ENCODE results near the gene CDC20. TPM values are rescaled to one million over a fixed set of nuclear protein-coding genes. Genes with fewer than 3 reads are reported as not detected.

CDC20 gene
- total and polyA plus RNA-seq, 3 experiments from 2014 or later: 0.37 to 129 (median 118) TPM

- ChIA-PET CTCF (no interaction called here), POLR2A (no interaction called here)
- no peak overlapping the region for H3K4me3 ChIP-seq (ENCODE audit: low read length)
- Mint-ChIP-seq H3K27ac (no peak overlapping the region), H3K36me3 (no peaks in the 10 kb centered on the region), H3K4me1 (no peaks in the 10 kb centered on the region), H3K27me3 (no peaks in the 10 kb centered on the region), H3K9me3 (no peaks in the 10 kb centered on the region), H3K4me3 (no peak overlapping the region)
- H3K27ac ChIP-seq (ENCODE audit: low read depth, low read length): no peak overlapping the region
- no peaks in the 10 kb centered on the region for H3K36me3 ChIP-seq (ENCODE audit: insufficient read depth, low read length)
- no peaks in the 10 kb centered on the region for H3K4me1 ChIP-seq (ENCODE audit: insufficient read depth, low read length)
- no peaks in the 10 kb centered on the region for H3K9me3 ChIP-seq (ENCODE audit: low read length)
- no peaks in the 10 kb centered on the region for H3K27me3 ChIP-seq (ENCODE audit: insufficient read depth, low read length, poor library complexity, severe bottlenecking)
- no peak for DNase-seq
Observed at GRCh38 chr1:43315481-43315880, 43.3 kb upstream of the CDC20 start.

GRCh38 chr1:43315963-43316737, 42.6 kb upstream of the CDC20 start:
- CTCF ChIA-PET: no interaction called here
- H3K27ac ChIP-seq (ENCODE audit: low read depth, low read length): no peak overlapping the region
- H3K27me3 ChIP-seq (ENCODE audit: insufficient read depth, low read length, poor library complexity, severe bottlenecking): no peaks in the 10 kb centered on the region
- POLR2A ChIA-PET: no interaction called here
- Mint-ChIP-seq H3K4me1 (no peaks in the 10 kb centered on the region), H3K27ac (no peak overlapping the region), H3K36me3 (no peaks in the 10 kb centered on the region), H3K27me3 (no peaks in the 10 kb centered on the region), H3K4me3 (no peak overlapping the region), H3K9me3 (no peaks in the 10 kb centered on the region)
- no peak for DNase-seq
- no peaks in the 10 kb centered on the region for H3K36me3 ChIP-seq (ENCODE audit: insufficient read depth, low read length)
- H3K4me3 ChIP-seq (ENCODE audit: low read length): no peak overlapping the region
- H3K4me1 ChIP-seq (ENCODE audit: insufficient read depth, low read length): no peaks in the 10 kb centered on the region
- H3K9me3 ChIP-seq (ENCODE audit: low read length): no peaks in the 10 kb centered on the region

GRCh38 chr1:43316738-43317520, 41.9 kb upstream of the CDC20 start:
- CTCF ChIA-PET: no interaction called here
- POLR2A ChIA-PET: no interaction called here
- H3K4me3 Mint-ChIP-seq: no peak overlapping the region

GRCh38 chr1:43317817-43318471, 40.8 kb upstream of the CDC20 start:
- Histone ChIP-seq H3K36me3 (ENCODE audit: insufficient read depth, low read length) (no peaks in the 10 kb centered on the region), H3K4me3 (ENCODE audit: low read length) (no peak overlapping the region), H3K9me3 (ENCODE audit: low read length) (no peaks in the 10 kb centered on the region), H3K27me3 (ENCODE audit: insufficient read depth, low read length, poor library complexity, severe bottlenecking) (no peaks in the 10 kb centered on the region), H3K27ac (ENCODE audit: low read depth, low read length) (no peak overlapping the region), H3K4me1 (ENCODE audit: insufficient read depth, low read length) (no peaks in the 10 kb centered on the region)
- DNase-seq: no peak
- Mint-ChIP-seq H3K4me3 (no peak overlapping the region), H3K9me3 (no peaks in the 10 kb centered on the region), H3K36me3 (no peaks in the 10 kb centered on the region), H3K27me3 (no peaks in the 10 kb centered on the region), H3K27ac (no peak overlapping the region), H3K4me1 (no peaks in the 10 kb centered on the region)
- CTCF ChIA-PET: no interaction called here
- POLR2A ChIA-PET: no interaction called here

More at GRCh38 chr1:43316738-43317520, 41.9 kb upstream of the CDC20 start:
- Histone ChIP-seq H3K36me3 (ENCODE audit: insufficient read depth, low read length) (no peaks in the 10 kb centered on the region), H3K4me3 (ENCODE audit: low read length) (no peak overlapping the region), H3K27ac (ENCODE audit: low read depth, low read length) (no peak overlapping the region), H3K9me3 (ENCODE audit: low read length) (no peaks in the 10 kb centered on the region), H3K27me3 (ENCODE audit: insufficient read depth, low read length, poor library complexity, severe bottlenecking) (no peaks in the 10 kb centered on the region), H3K4me1 (ENCODE audit: insufficient read depth, low read length) (no peaks in the 10 kb centered on the region)
- DNase-seq: no peak
- Mint-ChIP-seq H3K9me3 (no peaks in the 10 kb centered on the region), H3K36me3 (no peaks in the 10 kb centered on the region), H3K4me1 (no peaks in the 10 kb centered on the region), H3K27me3 (no peaks in the 10 kb centered on the region), H3K27ac (no peak overlapping the region)

- Histone ChIP-seq H3K36me3 (ENCODE audit: insufficient read depth, low read length) (no peaks in the 10 kb centered on the region), H3K27me3 (ENCODE audit: insufficient read depth, low read length, poor library complexity, severe bottlenecking) (no peaks in the 10 kb centered on the region), H3K4me1 (ENCODE audit: insufficient read depth, low read length) (no peaks in the 10 kb centered on the region), H3K27ac (ENCODE audit: low read depth, low read length) (no peak overlapping the region), H3K9me3 (ENCODE audit: low read length) (no peaks in the 10 kb centered on the region), H3K4me3 (ENCODE audit: low read length) (no peak overlapping the region)
- CTCF ChIA-PET: no interaction called here
- H3K9me3 Mint-ChIP-seq: no peaks in the 10 kb centered on the region
- no peaks in the 10 kb centered on the region for H3K36me3 Mint-ChIP-seq
- DNase-seq: no peak
- H3K4me3 Mint-ChIP-seq: no peak overlapping the region
- no peaks in the 10 kb centered on the region for H3K27me3 Mint-ChIP-seq
- H3K27ac Mint-ChIP-seq: peak overlapping the region in 1 of 8 donors; percentile 11
- POLR2A ChIA-PET: no interaction called here
- H3K4me1 Mint-ChIP-seq: no peaks in the 10 kb centered on the region
Observed at GRCh38 chr1:43318831-43319230, 40.0 kb upstream of the CDC20 start.

GRCh38 chr1:43319288-43319687, 39.5 kb upstream of the CDC20 start:
- no peak overlapping the region for H3K4me3 Mint-ChIP-seq
- Histone ChIP-seq H3K9me3 (ENCODE audit: low read length) (no peaks in the 10 kb centered on the region), H3K27ac (ENCODE audit: low read depth, low read length) (no peak overlapping the region), H3K4me3 (ENCODE audit: low read length) (no peak overlapping the region), H3K27me3 (ENCODE audit: insufficient read depth, low read length, poor library complexity, severe bottlenecking) (no peaks in the 10 kb centered on the region), H3K4me1 (ENCODE audit: insufficient read depth, low read length) (no peaks in the 10 kb centered on the region), H3K36me3 (ENCODE audit: insufficient read depth, low read length) (no peaks in the 10 kb centered on the region)
- H3K27me3 Mint-ChIP-seq: no peaks in the 10 kb centered on the region
- ChIA-PET POLR2A (no interaction called here), CTCF (no interaction called here)
- peaks cover 0 to 3% (median 2%) of the 10 kb centered on the region in 5 donors for H3K9me3 Mint-ChIP-seq
- no peak overlapping the region for H3K27ac Mint-ChIP-seq
- no peak for DNase-seq
- peaks cover 0 to 2% (median 0%) of the 10 kb centered on the region in 3 donors for H3K36me3 Mint-ChIP-seq
- no peaks in the 10 kb centered on the region for H3K4me1 Mint-ChIP-seq

GRCh38 chr1:43319766-43320165, 39.0 kb upstream of the CDC20 start:
- Mint-ChIP-seq H3K4me1 (no peaks in the 10 kb centered on the region), H3K9me3 (peaks cover 3 to 7% (median 6%) of the 10 kb centered on the region in 5 donors), H3K4me3 (no peak overlapping the region), H3K36me3 (peaks cover 0 to 7% (median 1%) of the 10 kb centered on the region in 3 donors), H3K27ac (peak overlapping the region in 2 of 8 donors; percentile 16 to 46), H3K27me3 (peaks cover 0 to 1% of the 10 kb centered on the region in 2 donors)
- CTCF ChIA-PET: no interaction called here
- no peaks in the 10 kb centered on the region for H3K36me3 ChIP-seq (ENCODE audit: insufficient read depth, low read length)
- no peaks in the 10 kb centered on the region for H3K9me3 ChIP-seq (ENCODE audit: low read length)
- no peak overlapping the region for H3K27ac ChIP-seq (ENCODE audit: low read depth, low read length)
- H3K27me3 ChIP-seq (ENCODE audit: insufficient read depth, low read length, poor library complexity, severe bottlenecking): no peaks in the 10 kb centered on the region
- POLR2A ChIA-PET: no interaction called here
- no peak overlapping the region for H3K4me3 ChIP-seq (ENCODE audit: low read length)
- H3K4me1 ChIP-seq (ENCODE audit: insufficient read depth, low read length): no peaks in the 10 kb centered on the region
- no peak for DNase-seq

GRCh38 chr1:43321331-43321891, 37.4 kb upstream of the CDC20 start:
- Mint-ChIP-seq H3K4me1 (no peaks in the 10 kb centered on the region), H3K27me3 (peaks cover 0 to 1% of the 10 kb centered on the region in 2 donors), H3K4me3 (no peak overlapping the region), H3K9me3 (peaks cover 8 to 19% (median 16%) of the 10 kb centered on the region in 5 donors), H3K27ac (peak overlapping the region in 1 of 8 donors; percentile 30), H3K36me3 (peaks cover 0 to 18% (median 1%) of the 10 kb centered on the region in 3 donors)
- H3K27ac ChIP-seq (ENCODE audit: low read depth, low read length): no peak overlapping the region
- no peaks in the 10 kb centered on the region for H3K27me3 ChIP-seq (ENCODE audit: insufficient read depth, low read length, poor library complexity, severe bottlenecking)
- H3K4me1 ChIP-seq (ENCODE audit: insufficient read depth, low read length): no peaks in the 10 kb centered on the region
- no peak for DNase-seq
- no peaks in the 10 kb centered on the region for H3K9me3 ChIP-seq (ENCODE audit: low read length)
- POLR2A ChIA-PET: no interaction called here
- no peaks in the 10 kb centered on the region for H3K36me3 ChIP-seq (ENCODE audit: insufficient read depth, low read length)
- no peak overlapping the region for H3K4me3 ChIP-seq (ENCODE audit: low read length)
- CTCF ChIA-PET: no interaction called here

All from CD8-positive, alpha-beta memory T cell (primary cell).